ENCODE data around the gene VWF.

Gene VWF

GRCh38 chr12:5912011-5912410 lies 212.5 kb downstream of the VWF start:
- Histone ChIP-seq H3K4me1 (ENCODE audit: control insufficient read depth, insufficient read depth, low read length) (no peaks in the 10 kb centered on the region), H3K36me3 (ENCODE audit: control insufficient read depth, insufficient read depth, low read length) (no peaks in the 10 kb centered on the region), H3K27me3 (ENCODE audit: control insufficient read depth, insufficient read depth, low read length) (peaks cover 4% of the 10 kb centered on the region), H3K4me3 (ENCODE audit: low read length) (no peak overlapping the region), H3K9me3 (ENCODE audit: control insufficient read depth, low read length) (no peaks in the 10 kb centered on the region), H3K9ac (ENCODE audit: low read length) (no peak overlapping the region)

GRCh38 chr12:5910790-5911548 lies 213.5 kb downstream of the VWF start:
- no peaks in the 10 kb centered on the region for H3K4me1 ChIP-seq (ENCODE audit: control insufficient read depth, insufficient read depth, low read length)
- H3K27me3 ChIP-seq (ENCODE audit: control insufficient read depth, insufficient read depth, low read length): peaks cover 4% of the 10 kb centered on the region
- no peaks in the 10 kb centered on the region for H3K36me3 ChIP-seq (ENCODE audit: control insufficient read depth, insufficient read depth, low read length)
- H3K9ac ChIP-seq (ENCODE audit: low read length): no peak overlapping the region
- no peaks in the 10 kb centered on the region for H3K9me3 ChIP-seq (ENCODE audit: control insufficient read depth, low read length)
- no peak overlapping the region for H3K4me3 ChIP-seq (ENCODE audit: low read length)

DNA sequence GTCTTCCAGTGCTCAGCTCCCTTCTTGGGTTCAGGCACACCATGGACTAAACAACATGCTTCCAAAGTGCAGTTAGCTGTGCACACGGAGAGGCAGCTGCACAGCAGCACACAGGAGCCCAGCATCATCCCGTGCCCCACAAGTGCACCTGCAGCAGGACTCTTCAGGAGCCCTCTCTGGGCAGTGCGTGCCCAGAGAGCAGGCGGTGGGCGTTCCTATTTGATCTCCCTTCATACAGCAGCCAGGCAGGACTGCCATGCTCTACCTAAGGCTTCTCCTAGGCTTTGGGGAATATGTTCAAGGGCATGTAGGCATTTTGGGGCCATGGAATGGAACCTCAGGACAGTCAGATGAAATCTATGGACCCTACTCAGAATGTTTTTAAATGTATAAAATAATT lies 214.9 kb downstream of the VWF start:
- H3K4me1 ChIP-seq (ENCODE audit: control insufficient read depth, insufficient read depth, low read length): no peaks in the 10 kb centered on the region
- H3K27me3 ChIP-seq (ENCODE audit: control insufficient read depth, insufficient read depth, low read length): peaks cover 4% of the 10 kb centered on the region
- no peak overlapping the region for H3K4me3 ChIP-seq (ENCODE audit: low read length)
- H3K9me3 ChIP-seq (ENCODE audit: control insufficient read depth, low read length): no peaks in the 10 kb centered on the region
- H3K9ac ChIP-seq (ENCODE audit: low read length): no peak overlapping the region
- no peaks in the 10 kb centered on the region for H3K36me3 ChIP-seq (ENCODE audit: control insufficient read depth, insufficient read depth, low read length)

DNA sequence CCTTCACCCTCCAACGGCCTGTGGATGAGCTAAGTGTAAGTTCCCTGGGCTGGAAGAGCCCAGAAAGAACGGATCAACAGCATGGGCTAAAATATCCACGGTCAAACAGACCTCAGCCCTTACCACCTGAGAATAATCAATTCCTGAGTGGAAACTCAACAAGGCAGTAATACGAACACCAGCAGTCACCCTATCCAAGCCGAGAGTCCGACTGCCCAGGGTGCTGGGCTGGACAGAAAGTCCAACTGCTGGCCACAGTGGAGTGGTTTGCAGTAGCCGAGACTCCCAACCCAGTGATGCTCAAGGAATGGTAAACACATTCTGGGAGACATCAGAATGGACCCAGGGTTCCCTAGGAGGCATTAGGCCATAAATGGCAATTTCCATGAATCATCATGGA lies 216.2 kb downstream of the VWF start:
- H3K9me3 ChIP-seq (ENCODE audit: control insufficient read depth, low read length): no peaks in the 10 kb centered on the region

GRCh38 chr12:5907807-5908206 lies 216.7 kb downstream of the VWF start:
- no peaks in the 10 kb centered on the region for H3K4me1 ChIP-seq (ENCODE audit: control insufficient read depth, insufficient read depth, low read length)
- peaks cover 4% of the 10 kb centered on the region for H3K27me3 ChIP-seq (ENCODE audit: control insufficient read depth, insufficient read depth, low read length)
- no peaks in the 10 kb centered on the region for H3K9me3 ChIP-seq (ENCODE audit: control insufficient read depth, low read length)
- H3K4me3 ChIP-seq (ENCODE audit: low read length): no peak overlapping the region
- H3K9ac ChIP-seq (ENCODE audit: low read length): no peak overlapping the region
- no peaks in the 10 kb centered on the region for H3K36me3 ChIP-seq (ENCODE audit: control insufficient read depth, insufficient read depth, low read length)

More for the DNA sequence above, 216.2 kb downstream of the VWF start:
- Histone ChIP-seq H3K27me3 (ENCODE audit: control insufficient read depth, insufficient read depth, low read length) (peaks cover 4% of the 10 kb centered on the region), H3K36me3 (ENCODE audit: control insufficient read depth, insufficient read depth, low read length) (no peaks in the 10 kb centered on the region), H3K9ac (ENCODE audit: low read length) (no peak overlapping the region), H3K4me1 (ENCODE audit: control insufficient read depth, insufficient read depth, low read length) (no peaks in the 10 kb centered on the region), H3K4me3 (ENCODE audit: low read length) (no peak overlapping the region)

DNA sequence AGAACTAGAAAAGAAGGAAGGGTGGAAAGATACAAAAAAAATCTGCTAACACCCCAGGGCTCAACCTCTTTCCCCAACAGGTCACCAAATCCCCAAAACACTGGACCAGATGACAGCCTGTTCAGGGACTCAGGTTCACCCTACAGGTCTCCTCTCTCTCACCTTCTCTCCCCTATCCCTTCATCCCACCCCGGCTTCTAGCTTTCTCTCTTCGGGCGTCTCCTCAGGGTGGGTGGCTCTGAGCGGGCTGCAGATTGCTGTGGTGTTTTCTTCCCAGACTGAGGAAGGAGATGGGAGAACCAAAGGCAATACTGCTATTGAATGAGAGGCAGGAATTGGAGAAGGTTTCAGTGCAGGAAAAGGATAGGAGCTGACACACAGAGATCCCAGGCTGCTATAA lies 218.7 kb downstream of the VWF start:
- Histone ChIP-seq H3K9me3 (ENCODE audit: control insufficient read depth, low read length) (no peaks in the 10 kb centered on the region), H3K4me1 (ENCODE audit: control insufficient read depth, insufficient read depth, low read length) (no peaks in the 10 kb centered on the region), H3K27me3 (ENCODE audit: control insufficient read depth, insufficient read depth, low read length) (peaks cover 3% of the 10 kb centered on the region), H3K36me3 (ENCODE audit: control insufficient read depth, insufficient read depth, low read length) (no peaks in the 10 kb centered on the region), H3K9ac (ENCODE audit: low read length) (no peak overlapping the region), H3K4me3 (ENCODE audit: low read length) (no peak overlapping the region)

- no peaks in the 10 kb centered on the region for H3K9me3 ChIP-seq (ENCODE audit: control insufficient read depth, low read length)
- H3K9ac ChIP-seq (ENCODE audit: low read length): no peak overlapping the region
- H3K4me1 ChIP-seq (ENCODE audit: control insufficient read depth, insufficient read depth, low read length): no peaks in the 10 kb centered on the region
- H3K36me3 ChIP-seq (ENCODE audit: control insufficient read depth, insufficient read depth, low read length): no peaks in the 10 kb centered on the region
- H3K27me3 ChIP-seq (ENCODE audit: control insufficient read depth, insufficient read depth, low read length): no peaks in the 10 kb centered on the region
- no peak overlapping the region for H3K4me3 ChIP-seq (ENCODE audit: low read length)
These were observed 219.5 kb downstream of the VWF start for GRCh38 chr12:5904969-5905368.

GRCh38 chr12:5904441-5904840 lies 220.0 kb downstream of the VWF start:
- no peaks in the 10 kb centered on the region for H3K9me3 ChIP-seq (ENCODE audit: control insufficient read depth, low read length)
- H3K4me1 ChIP-seq (ENCODE audit: control insufficient read depth, insufficient read depth, low read length): no peaks in the 10 kb centered on the region
- H3K4me3 ChIP-seq (ENCODE audit: low read length): no peak overlapping the region
- no peak overlapping the region for H3K9ac ChIP-seq (ENCODE audit: low read length)
- H3K27me3 ChIP-seq (ENCODE audit: control insufficient read depth, insufficient read depth, low read length): no peaks in the 10 kb centered on the region
- H3K36me3 ChIP-seq (ENCODE audit: control insufficient read depth, insufficient read depth, low read length): no peaks in the 10 kb centered on the region

DNA sequence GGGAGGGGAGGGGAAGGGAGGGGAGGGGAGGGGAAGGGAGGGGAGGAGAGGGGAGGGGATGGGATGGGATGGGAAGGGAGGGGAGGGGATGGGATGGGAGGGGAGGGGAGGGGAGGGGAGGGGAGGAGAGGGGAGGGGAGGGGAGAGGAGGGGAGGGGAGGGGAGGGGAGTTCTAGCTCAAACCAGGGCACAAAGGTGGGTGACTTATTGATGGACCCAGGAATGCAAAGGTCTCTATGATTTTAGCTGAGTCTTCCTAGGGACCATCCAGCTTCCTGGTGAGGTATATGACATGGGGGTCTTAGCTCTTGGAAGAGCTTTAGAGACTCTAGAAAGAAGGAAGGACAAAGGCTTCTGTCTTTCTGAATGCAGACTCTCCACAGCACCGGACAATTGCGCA lies 221.7 kb downstream of the VWF start:
- Histone ChIP-seq H3K4me1 (ENCODE audit: control insufficient read depth, insufficient read depth, low read length) (no peaks in the 10 kb centered on the region), H3K9ac (ENCODE audit: low read length) (no peak overlapping the region), H3K27me3 (ENCODE audit: control insufficient read depth, insufficient read depth, low read length) (no peaks in the 10 kb centered on the region), H3K4me3 (ENCODE audit: low read length) (no peak overlapping the region), H3K36me3 (ENCODE audit: control insufficient read depth, insufficient read depth, low read length) (no peaks in the 10 kb centered on the region), H3K9me3 (ENCODE audit: control insufficient read depth, low read length) (no peaks in the 10 kb centered on the region)

DNA sequence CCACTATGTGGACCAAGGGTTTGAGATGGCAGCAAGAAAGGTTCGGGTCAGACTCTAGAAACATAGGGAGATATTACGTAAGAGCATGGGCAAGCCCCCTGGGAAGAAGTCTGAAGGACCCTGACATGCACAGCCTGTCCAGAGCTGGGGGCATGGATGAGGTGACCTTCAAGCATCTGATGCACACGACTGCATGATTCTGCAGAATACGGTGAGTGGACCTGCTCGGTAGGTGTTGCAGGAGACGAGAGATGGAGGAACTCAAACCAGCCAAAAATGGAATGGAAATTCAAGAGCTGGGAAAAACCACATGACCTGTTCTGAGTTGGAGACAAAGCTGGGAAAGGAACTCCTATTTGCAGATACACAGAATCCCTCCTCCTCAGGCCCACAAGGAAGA lies 223.1 kb downstream of the VWF start:
- Histone ChIP-seq H3K4me3 (ENCODE audit: low read length) (no peak overlapping the region), H3K9me3 (ENCODE audit: control insufficient read depth, low read length) (no peaks in the 10 kb centered on the region), H3K4me1 (ENCODE audit: control insufficient read depth, insufficient read depth, low read length) (no peaks in the 10 kb centered on the region), H3K27me3 (ENCODE audit: control insufficient read depth, insufficient read depth, low read length) (no peaks in the 10 kb centered on the region), H3K9ac (ENCODE audit: low read length) (no peak overlapping the region), H3K36me3 (ENCODE audit: control insufficient read depth, insufficient read depth, low read length) (no peaks in the 10 kb centered on the region)

DNA sequence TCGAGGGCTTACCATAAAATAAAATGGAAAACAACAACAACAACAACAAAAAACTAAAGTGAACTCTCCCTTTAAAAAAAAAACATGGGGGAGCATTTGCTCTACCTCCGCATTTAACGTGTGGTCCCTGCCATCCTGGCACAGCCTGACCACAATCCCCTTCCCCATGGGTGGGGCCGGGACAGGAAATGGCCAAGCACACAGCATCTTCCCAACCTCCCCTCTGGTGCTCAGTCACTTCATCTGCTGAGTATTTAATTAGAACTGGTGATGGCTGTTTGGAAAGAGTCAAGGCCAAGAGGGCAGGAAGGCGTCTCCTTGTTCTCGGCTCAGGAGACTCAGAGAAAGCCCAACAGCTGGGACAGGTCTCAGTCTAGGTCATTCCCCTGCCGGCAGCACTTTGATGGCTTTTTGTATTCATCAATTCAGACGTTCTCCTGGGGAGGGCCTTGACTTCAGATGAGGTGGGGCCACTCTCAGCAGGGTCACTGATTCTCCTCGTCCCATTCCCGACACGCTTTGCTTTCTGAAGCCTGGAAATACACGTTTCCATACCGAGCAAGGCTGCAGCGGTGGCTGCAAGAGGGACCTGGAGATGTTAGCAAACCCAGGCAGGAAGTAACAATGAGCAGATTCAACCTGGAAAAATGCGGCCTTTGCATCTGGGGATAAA lies 223.8 kb downstream of the VWF start:
- Histone ChIP-seq H3K9ac (ENCODE audit: low read length) (no peak overlapping the region), H3K27me3 (ENCODE audit: control insufficient read depth, insufficient read depth, low read length) (no peaks in the 10 kb centered on the region), H3K9me3 (ENCODE audit: control insufficient read depth, low read length) (no peaks in the 10 kb centered on the region), H3K4me1 (ENCODE audit: control insufficient read depth, insufficient read depth, low read length) (no peaks in the 10 kb centered on the region), H3K4me3 (ENCODE audit: low read length) (no peak overlapping the region), H3K36me3 (ENCODE audit: control insufficient read depth, insufficient read depth, low read length) (no peaks in the 10 kb centered on the region)

DNA sequence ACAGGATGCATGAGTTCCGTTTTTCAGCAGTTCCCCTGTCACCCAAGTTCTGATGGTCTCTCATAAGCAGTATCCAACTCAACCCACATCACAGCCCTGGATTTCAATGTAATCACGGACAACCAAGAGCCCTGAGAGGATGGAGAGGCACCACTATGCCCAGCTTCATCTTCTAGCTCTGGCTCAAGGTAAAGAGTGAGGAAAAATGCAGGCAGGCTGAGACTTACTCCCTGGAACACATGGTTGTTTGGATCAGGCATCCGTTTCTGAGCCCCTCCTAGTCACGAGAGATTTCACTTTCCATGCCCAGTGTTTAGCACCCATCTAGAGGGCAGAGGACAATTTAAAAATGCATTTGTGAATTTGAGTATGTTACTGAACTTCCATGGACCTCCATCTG lies 224.4 kb downstream of the VWF start:
- no peak overlapping the region for H3K9ac ChIP-seq (ENCODE audit: low read length)
- no peaks in the 10 kb centered on the region for H3K4me1 ChIP-seq (ENCODE audit: control insufficient read depth, insufficient read depth, low read length)
- H3K36me3 ChIP-seq (ENCODE audit: control insufficient read depth, insufficient read depth, low read length): no peaks in the 10 kb centered on the region
- no peak overlapping the region for H3K4me3 ChIP-seq (ENCODE audit: low read length)
- H3K9me3 ChIP-seq (ENCODE audit: control insufficient read depth, low read length): no peaks in the 10 kb centered on the region
- H3K27me3 ChIP-seq (ENCODE audit: control insufficient read depth, insufficient read depth, low read length): no peaks in the 10 kb centered on the region
